Head of caudate nucleus (tissue), 42 donors: Measurements from ENCODE around the gene ANO3.
"Not testable (repeated sequence)": the region's sequence is repeated elsewhere in the genome, so short reads cannot be mapped to it uniquely, and the experiment has no call there.

Source experiments
- DNase-seq, 42 donors: peaks; one replicate each; pipeline versions ENCODE4 v3.0.0 to v3.0.0-alpha.2; 2020 to 2021; ENCODE audit warnings: mixed read lengths in 7 of 42
- intact Hi-C: fragments of 100-400 bp; cut with DNase I; formaldehyde crosslinking; loops from one replicate; pipeline ENCODE4 v1.15.0; 2022

ANO3 gene

DNA sequence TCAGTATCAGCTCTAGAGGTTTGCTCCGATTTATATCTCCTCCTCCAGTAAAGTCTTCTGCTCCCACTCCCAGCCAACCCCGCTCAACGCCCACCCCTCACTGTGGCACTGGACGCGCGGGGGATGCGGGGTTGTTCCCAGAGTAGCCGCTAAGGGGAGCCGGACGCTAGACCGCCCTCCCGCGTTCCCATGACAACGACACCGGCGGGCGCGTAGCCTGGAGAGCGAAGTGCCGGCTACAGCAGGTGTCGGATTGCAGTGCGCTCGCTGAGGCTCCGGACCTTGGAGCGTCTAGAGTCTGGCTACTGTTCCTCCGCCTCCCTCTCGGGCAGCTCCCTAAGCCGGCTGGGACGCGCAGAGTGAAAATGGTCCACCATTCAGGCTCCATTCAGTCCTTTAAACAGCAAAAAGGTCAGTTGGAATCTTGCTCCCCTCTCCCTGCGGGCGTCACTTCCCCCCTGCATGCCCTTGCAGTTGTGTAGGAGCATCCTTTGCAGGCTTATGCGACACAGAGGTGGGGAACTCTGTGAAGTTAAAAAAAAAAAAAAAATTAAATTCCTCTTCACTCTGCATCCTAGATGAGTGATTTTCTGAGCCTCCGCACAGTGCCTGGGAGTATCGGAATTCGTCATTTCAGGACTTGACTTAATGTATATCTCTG is at the start of gene ANO3:
Gene ANO3 (plus strand): TSS at position 220 of the 661 bp plus-strand sequence. CDS start 146 bp downstream, at position 366.
- peak; percentile 16 to 80 (median 60) for DNase-seq

DNA sequence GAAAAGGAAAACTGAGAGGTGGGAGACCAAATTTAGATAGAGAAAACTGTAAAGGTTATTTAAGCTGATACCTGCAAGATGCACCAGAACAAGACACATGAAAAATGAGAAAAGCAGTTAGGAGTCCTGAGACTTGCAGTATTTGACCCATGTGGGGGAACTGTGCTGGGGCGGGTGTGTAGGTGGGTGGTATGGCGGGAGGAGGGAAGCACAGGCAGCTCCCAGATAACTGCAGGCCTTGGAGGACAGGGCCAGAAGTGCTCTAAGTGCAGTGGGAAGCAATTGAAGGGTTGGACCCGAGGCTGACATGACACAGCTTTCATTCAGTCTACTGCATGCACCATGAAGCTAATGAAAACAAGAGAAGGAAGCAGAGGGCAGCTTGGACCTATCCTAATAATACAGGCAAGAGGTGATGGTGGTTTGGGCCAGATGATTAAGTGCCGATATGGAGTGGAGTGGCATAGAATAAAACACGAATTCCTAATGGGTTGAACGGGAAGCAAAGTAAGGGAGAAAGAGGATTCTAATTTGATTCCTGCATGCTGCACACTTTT is 48.0 kb upstream of the ANO3 start:
- peak in 1 of 42 donors; percentile 2 for DNase-seq
- intact Hi-C loops, result no loop called here

More for the DNA sequence above, at the start of gene ANO3:
- intact Hi-C loops, result no loop called here

DNA sequence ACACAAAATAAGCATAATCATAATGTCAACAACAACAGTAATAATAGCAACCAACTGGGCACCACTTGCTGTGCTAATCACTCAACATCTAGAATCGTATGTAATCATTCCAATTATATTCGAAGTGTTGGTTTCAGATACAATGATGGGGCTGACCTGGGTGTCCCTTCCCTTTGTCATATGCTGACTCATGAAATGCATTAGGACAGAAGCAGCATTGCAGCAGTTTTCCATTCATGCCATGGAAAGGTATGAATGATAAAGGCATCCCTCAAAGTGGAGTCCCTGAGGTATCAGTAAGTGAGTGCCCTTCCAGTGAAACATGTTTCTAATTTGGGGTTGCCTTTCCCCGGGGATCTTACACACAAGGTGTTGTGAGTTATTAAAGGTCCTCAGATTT is 46.3 kb upstream of the ANO3 start:
- no peak for DNase-seq
- intact Hi-C loops, result no loop called here

DNA sequence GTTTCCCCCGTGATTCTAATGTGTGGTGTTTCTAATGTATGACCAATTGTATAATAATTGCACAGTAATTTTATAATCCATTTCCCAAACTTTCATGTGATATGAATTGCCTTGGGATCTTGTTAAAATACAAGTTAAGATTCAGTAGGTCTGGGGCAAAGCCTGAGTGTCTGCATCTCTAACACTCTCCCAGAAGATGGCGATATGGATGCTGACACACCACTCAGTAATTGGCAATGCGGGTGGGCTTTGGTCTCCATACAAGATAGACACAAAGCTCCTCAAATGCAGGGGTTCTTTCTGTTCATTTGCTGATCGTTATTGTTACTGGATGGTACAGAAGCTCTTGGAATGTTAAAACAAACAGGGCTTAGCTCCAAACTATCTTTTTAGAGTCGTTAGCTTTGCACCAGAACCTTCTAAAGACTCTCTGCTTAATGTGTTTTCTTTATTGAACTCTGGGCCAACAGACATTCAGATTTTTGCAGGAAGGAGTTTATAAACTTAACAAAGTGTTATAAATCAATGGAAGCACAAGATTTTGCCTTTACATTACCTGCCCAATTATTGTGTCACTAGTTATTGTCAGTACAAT is 45.4 kb upstream of the ANO3 start:
- intact Hi-C loops, result no loop called here
- DNase-seq, result peak in 15 of 42 donors; percentile 8 to 56 (median 28)

DNA sequence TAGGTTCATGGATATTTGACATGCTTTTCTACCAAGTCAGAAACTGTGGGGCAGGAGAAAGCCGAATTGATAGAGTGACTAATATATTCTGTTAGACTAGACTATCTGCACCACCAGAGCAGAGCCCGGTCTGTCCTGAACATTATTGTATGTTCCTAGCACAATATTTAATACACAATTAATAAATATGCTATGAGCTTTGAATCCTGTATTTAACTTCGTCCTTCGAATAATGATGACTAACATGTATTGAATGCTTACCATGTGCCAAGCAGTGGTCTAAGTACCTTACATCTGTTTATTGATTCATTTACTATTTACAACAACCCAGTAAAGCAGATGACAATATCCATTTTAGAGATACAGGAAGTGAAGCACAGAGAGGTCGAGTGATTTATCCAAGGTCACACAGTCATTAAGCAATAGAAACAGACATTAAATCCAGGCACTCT is 44.8 kb upstream of the ANO3 start:
- no peak for DNase-seq
- intact Hi-C loops, result no loop called here

DNA sequence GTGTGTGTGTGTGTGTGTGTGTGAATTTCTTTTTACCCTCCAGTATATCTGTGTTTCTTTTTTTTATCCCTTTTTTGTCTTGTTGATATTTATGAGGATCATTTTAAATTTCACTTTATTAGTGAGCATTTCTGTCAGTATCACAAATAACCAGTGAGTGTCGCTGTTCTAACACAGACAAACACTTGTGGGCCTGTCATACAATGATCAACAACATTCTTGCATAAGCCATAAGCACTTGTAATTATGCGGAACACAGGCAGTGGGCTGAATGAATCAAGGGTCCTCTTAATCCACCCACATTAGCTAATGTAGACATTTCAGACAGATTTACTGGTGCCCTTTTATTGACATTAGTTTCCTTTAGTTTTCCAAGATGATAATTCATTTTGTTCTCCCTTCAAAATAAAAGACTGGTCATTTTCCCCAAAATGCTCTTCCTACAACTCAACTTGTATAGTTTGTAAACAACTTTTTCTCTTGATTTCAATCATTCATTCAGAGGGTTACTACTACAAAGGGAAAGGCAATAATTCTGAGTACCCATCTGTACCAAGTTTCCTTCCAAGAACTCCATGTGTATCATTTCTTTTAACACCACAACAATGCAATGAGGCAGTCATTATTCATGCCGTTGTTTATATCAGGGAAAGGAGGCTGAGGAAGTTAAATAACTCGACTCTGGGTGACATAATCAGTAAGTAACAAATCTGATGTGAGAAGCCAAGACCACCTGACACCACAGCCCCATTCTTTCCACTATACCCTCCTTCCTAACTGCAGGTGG is 34.5 kb upstream of the ANO3 start:
- intact Hi-C loops, result loop anchor here (10.0 kb wide), 1 partner anchor 857 kb away; no protein-coding TSS in a partner anchor
- peak in 11 of 42 donors; percentile 14 to 63 (median 43) for DNase-seq

DNA sequence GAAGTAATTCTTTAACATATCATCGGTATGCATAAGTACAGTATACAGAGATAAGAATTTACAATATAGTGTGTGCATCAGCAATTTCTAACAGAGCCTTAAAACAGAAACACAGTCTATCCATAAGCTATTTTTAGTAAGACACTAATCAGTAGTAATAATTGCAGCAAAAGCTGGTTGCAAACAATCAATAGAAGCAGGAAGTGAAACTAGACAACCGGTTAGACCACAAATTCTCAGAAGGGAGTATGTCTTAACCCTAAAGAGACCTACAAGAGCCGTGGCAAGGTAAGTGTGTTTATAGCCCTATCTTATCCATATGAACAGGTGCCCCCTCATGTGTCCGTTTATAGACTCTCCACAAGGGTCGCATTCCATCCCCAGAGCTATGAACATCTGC is 15.6 kb upstream of the ANO3 start:
- intact Hi-C loops, DNase-seq: not testable (repeated sequence)

DNA sequence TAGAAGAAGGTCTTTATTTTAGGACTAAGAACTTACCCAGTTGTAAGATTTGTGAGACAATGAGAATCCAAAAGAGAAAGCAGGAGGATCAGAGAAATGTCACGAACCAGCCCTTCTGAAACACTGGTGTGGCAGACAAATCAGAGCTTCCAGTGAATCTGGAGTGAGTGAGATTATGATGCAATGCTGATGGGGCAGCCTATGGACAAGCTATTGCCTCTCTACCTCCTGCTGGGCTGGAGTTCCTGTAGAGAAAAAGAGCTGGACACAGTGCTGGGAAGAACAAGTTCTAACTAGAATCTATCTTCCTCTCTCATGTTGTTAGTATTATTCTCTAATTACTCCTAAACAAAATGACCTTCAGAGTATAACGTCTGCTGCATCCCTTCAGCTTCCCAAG is 12.0 kb upstream of the ANO3 start:
- intact Hi-C loops, result no loop called here
- no peak for DNase-seq

DNA sequence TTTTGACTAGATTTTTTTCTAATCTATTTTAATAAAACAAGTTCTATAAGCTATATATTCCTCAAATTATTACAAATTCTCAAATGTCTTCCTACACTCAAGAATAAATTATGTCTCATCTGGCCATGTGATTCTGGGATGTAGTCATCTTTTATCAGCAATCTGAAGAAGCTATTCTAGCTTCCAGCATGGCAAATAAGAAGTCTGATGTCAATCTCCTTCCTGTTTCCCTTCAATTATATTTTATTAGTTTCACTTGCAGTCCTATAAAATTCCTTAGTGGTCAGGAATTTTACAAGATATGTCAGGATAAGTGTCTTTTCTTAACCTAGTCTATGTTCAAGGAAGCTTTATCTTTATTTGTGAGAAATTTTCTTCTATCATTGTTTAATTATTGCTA is 10.4 kb upstream of the ANO3 start:
- intact Hi-C loops, result no loop called here
- no peak for DNase-seq

DNA sequence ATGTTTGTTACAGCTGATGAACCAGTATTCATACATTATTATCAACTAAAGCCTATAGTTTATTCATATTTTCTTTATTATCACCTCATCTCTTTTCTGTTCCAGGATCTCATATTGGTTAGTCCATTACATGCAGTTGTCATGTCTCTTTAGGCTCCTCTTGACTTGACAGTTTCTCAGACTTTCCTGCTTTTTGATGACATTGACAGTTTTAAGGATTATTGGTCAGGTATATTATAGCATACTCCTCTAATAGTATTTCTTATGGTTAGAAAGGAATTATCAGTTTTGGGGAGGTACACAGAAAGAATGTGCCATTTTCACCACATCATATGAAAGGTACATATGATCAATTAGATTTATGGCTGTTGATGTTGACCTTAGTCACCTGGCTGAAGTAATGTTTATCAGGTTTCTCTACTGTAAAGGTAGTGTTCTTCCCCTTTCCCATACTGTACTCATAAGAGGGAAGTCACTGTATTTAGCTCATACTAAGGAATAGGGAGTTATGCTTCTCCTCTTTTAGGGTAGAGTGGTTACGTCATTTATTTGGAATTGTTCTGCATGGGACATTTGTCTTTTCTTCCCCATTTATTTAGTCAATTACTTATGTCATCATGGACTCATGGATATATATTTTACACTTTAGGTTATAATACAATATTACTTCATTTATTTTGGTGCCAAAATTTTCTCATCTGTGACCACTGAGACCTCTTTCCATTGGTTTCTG is 9.4 kb upstream of the ANO3 start:
- DNase-seq, result no peak
- intact Hi-C loops, result no loop called here

DNA sequence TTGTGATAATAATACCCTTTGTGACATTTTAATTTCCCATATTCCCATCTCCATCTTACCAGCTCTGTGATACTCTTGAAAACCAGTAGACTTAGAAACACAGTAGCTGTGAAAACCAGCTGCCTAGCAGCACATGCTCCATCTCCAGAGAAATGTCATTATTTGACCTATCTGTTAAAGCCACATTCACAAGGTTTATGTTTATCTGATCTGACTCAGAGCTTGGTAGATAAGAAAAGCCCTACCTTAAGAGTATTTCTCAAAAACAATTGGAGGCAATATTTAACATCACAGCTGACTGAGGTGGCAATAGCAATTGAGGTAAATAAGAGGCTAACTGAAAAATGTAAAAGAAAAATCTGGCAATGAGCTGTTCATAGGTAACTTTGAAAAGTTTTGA is 8.1 kb upstream of the ANO3 start:
- intact Hi-C loops, result no loop called here
- no peak for DNase-seq

DNA sequence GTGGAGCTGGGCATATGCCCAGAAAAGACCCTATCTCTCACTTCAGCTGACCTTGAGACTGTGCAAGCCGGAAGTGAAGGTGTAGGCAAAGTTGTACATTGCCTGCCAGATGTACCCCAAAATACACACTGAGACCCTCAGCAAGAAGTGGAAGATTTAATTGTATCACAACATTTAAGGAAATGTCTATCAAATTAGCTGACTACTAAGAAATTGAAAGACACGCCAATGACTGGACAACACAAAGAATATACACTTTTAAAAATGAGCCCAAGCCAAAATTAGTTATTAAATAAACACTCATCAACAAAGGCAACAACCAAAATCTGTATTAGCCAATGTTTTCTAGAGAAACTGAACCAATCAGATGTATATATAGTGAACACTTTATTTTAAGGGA is 7.7 kb upstream of the ANO3 start:
- intact Hi-C loops, result no loop called here
- DNase-seq, result no peak

DNA sequence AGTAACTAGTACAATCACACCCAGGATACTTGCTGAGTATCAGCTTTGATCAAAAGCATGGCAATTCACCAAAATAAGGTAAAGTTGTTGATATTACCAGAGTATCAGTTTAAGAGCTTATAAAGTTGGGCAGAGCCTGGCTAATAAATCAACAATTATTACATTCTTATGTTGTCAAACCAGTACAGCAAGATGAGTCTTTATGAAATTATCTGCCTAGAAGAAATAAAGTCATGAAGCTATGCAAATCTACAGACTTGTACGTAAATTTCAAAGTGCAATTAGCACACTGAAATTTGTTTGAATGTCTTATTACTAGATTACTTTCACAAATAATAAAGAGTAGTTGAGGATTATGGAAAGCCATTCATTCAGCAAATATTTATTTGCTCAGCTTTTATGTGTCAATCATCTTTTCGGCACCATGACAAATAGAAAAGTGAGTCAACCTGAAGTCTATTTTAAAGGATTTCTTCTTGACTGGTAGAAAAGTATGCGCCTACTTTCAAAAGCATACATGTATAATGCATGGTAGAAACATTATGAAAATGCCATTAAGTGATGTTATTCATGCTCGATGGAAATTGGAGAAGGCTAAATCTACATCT is 5.0 kb upstream of the ANO3 start:
- intact Hi-C loops, result no loop called here

DNA sequence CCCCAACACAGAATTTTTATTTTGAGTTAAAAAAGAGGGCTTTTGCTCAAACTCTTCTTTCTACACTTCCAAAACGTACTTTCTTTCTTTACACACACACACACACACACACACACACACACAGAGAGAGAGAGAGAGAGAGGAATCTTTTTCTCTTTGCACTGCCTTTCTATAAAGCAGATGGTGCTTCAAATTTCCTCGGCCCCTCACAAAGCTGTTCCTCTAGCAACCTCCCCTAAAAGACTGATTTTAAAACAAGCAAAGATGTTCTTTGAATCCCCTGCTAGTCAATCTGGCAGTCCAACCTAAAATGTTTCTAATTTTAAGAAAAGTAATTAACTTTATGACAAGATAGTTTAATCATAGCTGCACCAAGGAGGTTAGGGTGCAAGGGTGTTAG is 2.7 kb upstream of the ANO3 start:
- intact Hi-C loops, result no loop called here
- DNase-seq, result no peak

More for the DNA sequence above, 5.0 kb upstream of the ANO3 start:
- DNase-seq, result no peak

DNA sequence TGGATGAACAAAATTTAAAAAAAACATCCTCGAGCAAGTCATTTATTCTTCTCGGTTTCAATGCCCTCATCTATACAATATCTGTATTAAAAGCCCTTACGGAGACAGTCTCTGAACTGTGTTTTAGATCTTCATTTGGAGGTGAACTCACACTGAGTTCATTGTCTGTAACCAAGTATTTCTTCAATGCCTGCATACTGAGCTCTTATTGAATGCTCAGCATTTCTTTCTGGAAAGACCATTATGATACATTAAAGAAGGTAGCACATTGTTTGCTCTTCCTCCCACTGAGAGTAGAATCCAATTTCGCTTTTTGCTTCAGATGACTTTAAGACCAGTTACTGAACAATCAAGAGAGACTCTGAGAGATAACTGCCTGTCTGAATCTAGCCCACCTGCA is 1.7 kb upstream of the ANO3 start:
- DNase-seq, result no peak
- intact Hi-C loops, result no loop called here

DNA sequence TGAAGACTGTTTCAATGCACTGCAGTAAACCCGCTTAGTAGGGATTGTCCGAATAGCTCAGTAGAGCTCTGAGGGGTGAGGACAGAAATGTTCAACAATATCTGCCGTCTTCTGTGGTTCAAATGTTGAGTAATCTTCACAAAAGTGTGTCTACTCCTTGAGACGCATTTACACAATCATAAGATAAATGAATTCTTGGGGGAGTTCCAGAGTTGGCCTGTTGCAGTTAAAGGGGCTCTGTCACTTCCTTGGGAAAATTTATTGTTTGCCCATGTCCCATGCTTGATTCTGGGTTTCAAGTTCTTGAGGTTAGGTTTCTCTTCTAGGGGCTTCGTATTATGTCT is 614 bp downstream of the ANO3 start:
- intact Hi-C loops, result no loop called here
- DNase-seq, result no peak

DNA sequence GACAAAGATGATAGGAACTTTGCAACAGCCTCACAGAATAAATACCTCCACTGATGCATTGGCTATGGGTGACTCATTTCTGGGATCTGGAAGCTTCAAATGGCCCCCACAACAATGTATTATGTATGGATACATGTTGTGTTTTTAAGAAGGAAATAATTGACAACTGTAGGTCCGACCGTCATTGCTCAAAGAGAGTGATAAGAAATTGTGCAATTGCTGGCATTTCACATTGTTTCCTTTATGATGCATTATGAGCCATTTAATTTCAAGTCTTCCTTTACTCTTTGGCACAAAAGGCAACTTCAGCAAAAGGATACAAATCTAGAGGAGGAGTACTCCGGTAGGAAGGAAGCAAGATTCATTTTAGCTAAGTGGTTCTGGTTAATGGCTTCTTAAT is 2.0 kb downstream of the ANO3 start:
- intact Hi-C loops, result no loop called here
- DNase-seq, result no peak

DNA sequence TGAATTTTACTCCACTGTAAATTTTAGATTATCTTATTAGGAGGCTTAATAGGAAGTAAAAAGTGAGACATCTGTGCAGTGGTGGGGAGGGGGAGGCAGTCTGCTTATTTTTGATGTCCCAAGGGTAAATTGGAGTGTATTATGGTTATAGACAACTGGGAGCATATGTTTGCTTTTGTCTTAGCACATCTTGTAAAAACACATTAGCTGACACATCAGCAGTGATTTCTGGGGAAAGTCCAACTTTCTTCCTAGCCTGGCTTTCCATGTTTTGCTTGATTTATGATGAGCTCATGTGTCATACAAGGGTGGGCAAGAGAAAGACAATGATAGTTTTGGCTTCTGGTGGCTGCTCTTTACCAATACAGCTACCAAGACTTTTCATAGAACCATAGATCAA is 4.0 kb downstream of the ANO3 start:
- intact Hi-C loops, result no loop called here
- no peak for DNase-seq

DNA sequence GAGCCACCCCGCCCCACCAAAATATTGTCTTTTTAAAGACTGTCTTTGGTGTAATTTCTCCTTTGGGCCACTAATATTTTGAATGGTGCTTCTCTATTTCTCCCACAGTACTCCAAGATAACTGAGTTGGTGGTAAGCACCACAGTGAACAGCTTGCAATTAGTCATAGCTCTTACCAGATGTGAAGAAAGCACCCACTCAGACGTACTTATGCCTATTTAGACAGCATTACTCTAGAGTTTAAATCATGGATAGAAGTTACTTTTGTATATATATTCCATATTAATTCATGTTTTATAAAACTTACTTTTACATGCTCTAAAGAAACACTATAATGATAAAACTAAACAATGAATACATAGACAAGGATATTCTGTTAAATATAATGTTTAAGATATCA is 12.7 kb downstream of the ANO3 start:
- peak in 7 of 42 donors; percentile 4 to 64 (median 21) for DNase-seq
- intact Hi-C loops, result no loop called here
